Measurements from ENCODE around the gene CLDN20.

The CLDN20 gene

GRCh38 chr6:155325700-155326516 is 62.1 kb downstream of the CLDN20 start:
- H3K4me3 Mint-ChIP-seq = no peak overlapping the region
- H3K4me1 Mint-ChIP-seq = peaks cover 15% of the 10 kb centered on the region
- no peaks in the 10 kb centered on the region for H3K9me3 Mint-ChIP-seq
- H3K36me3 Mint-ChIP-seq = no peaks in the 10 kb centered on the region
- no peak for DNase-seq (ENCODE audit: low spot score in 2 of 2)
- no peak overlapping the region for H3K27ac Mint-ChIP-seq
- no peak for ATAC-seq

Data from stimulated activated effector memory CD8-positive, alpha-beta T cell treated with anti-CD3 and anti-CD28 coated beads, Interleukin-12 subunit alpha, Interleukin-12 subunit beta, amount 100 ng/mL, for 72 hours (primary cell).